GM18526 (cell line): ENCODE measurements around the gene PAK5.

Source experiments
- POLR2A ChIP-seq: IDR thresholded peaks from 3 replicates; pipeline ENCODE4 v1.6.1; 2011; ENCODE audit not compliant: insufficient read length; ENCODE audit errors: extremely low read depth

The PAK5 gene

DNA sequence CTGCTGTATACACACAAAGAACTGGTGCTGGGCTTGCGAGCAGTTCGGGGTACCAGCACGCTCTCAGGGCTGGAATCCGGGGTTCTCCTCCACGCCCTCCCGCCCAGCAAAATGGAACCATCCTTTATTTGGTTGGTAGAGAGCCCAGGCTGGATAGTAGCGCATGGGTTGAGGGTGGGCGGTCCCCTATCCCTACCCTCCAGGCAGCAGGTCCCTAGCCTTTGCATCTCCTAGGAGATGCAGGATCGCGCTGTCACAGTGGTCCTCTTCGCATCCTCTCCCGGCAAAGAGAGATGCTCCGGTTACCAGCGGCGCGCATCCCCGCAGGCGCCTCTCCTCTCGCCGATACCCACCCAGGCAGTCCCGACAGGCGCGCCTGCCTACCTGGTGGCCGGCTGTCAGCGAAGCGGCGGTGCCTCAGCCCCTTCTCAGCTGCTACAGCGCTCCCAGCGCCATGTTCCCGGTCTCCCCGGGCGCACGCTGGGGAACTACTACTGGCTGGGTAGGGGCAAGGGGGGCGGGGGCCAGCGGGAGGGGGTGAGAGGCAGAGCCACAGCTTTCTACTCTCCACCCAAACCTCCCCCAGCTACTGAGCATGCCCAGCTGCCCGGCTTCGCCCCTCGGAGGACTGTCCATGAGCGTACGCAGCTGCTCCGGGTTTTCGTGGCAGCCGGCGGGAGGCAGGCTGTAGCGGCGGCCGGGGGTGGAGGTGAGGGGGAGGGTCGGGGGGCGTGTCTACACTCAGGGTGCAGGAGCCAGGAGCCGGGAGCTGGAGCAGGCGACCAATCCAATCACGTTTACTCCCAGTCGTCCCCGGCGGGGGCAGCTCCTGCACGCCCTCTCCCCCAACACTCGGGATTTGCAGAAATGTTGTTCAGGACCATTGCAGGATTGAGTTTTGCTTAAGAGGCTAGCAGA lies at the start of gene PAK5:
PAK5 (minus strand) TSS at position 699 of the 918 bp plus-strand sequence. CDS start 194,748 bp downstream, outside the sequence.
- no peak for TF ChIP-seq POLR2A

DNA sequence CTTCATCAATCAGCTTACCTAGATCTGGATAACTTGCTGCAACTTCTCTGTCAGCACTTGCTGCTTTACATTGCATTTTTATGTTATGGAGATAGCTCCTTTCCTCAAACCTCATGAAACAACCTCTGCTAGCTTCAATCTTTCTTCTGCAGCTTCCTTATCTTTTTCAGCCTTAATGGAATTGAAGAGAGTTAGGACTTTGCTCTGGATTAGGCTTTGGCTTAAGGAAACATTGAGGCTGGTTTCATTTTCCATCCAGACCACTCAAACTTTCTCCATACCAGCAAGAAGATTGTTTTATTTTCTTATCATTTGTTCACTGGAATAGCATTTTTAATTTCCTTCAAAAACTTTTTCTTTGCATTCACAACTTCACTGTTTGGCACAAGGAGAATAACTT lies 48.8 kb upstream of the PAK5 start:
- TF ChIP-seq POLR2A, result no peak

DNA sequence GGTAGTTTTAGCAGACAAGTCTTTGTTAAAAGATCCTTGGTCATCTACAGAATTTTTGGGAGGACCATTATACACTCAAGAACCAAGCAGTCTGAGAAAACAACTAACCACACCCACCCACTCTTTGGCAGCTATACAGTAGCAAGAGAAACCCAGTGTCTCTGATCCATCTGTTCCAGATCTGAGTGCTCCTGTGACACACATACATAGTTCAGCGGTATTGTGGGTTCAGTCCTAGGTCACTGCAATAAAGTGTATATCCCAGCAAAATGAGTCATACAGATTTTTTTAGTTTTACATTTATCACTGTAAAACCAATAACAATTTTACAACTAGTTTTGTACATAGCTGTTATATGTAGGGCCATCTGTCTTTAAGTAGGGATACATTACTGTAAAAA lies 47.4 kb upstream of the PAK5 start:
- TF ChIP-seq POLR2A, result no peak

DNA sequence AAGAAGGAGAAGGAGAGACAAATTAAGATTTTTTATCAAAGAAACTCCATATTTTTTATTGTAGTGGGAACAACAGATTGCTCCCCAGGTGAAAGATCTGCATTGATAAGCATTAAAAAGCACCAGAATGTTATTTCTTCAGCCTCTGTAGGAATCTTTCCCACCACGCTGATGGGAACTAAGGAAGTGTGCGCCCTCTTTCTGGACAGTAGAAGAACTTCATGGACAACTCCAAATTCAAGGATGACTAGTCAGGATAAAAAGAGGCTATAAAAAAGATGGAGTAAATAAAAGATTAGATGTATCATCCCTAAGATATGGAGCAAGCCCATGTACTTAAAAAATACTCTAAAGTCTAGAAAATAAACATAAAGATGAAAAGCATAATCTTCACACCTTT lies 45.8 kb upstream of the PAK5 start:
- no peak for TF ChIP-seq POLR2A

DNA sequence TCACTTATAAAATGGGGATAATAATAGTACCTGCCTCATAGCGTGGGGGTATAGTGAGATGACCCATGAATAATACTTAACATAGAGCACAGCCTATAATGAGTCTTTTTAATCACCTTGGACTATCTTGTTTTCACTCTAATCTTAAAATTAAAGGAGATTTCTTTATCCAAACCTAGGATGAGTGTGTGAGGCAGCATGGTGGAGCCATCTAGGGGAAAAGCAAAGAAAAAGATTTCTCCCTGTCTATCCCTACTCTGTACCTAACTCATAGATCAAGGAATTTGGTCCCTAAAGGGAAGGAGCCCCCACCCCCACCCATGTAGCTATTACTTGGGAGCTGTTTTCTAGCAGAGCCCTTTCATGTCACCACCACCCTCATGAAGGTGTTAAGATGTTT lies 45.2 kb upstream of the PAK5 start:
- TF ChIP-seq POLR2A, result no peak

DNA sequence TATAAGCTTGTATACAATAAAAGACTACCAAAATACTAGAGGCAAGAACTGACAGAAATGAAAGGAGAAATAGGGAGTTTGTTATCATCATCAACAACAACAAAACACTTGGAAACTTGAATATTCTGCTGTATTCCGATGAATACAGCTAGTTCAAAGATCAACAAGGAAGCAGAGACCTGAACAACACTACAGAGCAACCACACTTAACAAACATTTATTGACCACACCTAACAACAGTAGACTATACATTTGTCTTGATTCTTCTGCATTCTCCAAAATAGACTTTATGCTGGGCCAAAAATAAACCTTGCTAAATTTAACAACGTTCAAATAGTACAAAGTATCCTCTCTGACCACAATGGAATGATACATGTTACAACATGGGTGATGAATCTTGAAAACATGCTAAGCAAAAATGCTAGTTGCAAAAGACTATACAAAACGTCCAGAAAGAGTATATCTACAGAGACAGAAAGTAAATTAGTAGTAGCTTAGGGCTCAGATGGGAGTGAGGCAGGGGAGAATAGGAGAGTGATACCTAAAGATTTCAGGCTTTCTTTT lies 39.1 kb upstream of the PAK5 start:
- TF ChIP-seq POLR2A, result no peak

DNA sequence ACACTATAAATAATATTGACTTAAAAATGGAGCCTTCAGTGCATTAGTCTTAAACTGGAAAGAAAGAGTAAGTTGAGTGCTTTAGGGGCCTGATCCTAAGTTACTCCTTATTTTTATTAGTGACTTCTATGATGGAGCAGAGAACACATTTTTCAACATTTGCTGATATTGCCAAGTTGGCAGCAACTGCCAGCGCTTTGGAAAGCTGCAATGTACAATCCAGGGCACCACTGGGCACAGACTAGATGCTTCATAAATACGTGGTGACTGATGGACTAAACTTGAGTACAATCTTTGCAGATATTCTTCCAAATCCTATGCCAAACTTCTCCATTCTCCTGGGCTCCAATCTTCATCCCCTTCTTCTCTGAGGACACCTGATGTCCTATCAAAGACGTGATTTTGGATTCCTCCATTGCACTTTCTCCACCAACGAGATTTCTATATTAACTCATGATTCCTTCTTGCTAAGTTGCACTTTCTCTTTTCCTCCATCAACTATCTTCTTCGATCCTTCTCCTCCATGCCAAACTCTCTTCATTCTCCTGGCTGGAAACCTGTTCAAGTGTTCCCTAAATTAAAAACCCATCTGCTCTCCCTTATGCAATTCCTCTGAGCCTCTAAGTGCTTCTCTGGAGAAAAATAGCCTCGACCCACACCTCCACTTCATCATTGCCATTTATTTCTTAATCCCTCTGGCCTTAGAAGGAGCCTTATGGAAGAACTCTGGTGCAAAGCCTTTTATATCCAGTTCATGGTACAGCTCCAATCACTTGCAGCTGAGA lies 28.5 kb upstream of the PAK5 start:
- TF ChIP-seq POLR2A, result no peak

DNA sequence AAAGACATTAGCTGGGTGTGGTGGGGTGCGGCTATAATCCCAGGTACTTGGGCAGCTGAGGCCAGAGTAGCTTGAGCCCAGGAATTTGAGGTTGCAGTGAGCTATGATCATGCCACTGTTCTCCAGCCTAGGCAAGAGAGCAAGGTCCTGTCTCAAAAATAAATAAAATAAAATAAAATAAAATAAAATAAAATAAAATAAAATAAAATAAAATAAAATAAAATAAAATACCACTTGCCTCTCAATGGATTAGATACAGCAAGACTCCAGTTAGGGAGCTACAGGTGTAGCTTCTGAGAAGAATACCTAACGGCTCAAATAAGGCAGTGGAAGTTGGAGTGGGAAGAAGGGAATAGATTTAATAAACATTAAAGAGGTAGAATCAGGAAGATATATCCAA lies 13.7 kb upstream of the PAK5 start:
- no peak for TF ChIP-seq POLR2A

DNA sequence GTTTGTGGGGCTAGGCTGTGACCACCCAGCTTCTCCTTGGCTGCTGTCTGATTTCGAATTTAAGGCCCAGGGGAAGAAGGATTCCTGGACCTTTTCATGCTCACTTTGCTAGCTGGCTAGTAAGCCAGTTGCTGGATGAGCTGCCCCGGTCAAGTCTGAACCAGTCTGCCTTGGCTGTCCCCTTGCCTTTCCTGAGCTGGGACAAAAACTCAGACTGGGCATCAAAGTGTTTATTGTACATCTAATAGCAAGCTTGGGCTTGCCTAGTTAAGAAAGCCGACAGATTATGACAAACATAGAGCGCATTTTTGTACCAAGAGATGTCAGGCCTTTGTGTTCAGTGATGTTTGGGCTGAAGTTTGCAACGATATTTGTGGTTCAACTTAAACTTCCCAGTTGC lies 750 bp upstream of the PAK5 start:
- no peak for TF ChIP-seq POLR2A

DNA sequence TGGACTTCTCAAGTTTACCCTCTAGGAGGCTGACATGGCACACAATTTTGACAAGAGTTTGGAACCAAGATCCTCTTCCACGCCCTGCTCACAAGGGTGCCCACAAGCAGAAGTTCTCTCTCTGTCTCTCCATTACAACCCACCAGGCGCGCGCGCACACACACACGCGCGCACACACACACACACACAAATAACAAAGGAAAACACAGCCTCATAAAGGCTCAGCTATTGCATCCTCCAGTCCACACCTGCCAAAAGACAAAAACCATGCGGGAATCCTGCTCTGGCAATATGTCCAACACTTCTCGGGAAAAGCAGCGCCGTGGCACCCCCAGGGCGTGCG lies 870 bp downstream of the PAK5 start:
- TF ChIP-seq POLR2A, result no peak

DNA sequence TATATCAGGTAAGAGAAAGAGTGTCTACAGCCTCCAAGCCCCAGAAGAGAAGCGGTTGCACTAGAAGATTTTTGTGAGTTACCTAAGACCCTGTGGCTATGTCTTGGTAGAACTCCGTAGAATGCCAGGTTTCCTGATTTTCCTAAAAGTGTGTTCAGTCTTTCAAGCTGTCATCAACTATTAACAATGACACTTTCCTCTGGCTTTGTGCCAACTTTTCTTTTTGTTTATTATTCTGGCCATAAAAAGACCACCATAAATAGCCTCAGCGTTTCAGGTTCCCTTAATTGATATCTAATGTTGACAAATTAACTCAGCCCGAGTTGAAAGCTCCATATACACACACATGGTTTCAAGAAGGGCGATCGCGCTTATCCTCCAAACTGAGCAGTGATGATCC lies 1.2 kb downstream of the PAK5 start:
- no peak for TF ChIP-seq POLR2A

DNA sequence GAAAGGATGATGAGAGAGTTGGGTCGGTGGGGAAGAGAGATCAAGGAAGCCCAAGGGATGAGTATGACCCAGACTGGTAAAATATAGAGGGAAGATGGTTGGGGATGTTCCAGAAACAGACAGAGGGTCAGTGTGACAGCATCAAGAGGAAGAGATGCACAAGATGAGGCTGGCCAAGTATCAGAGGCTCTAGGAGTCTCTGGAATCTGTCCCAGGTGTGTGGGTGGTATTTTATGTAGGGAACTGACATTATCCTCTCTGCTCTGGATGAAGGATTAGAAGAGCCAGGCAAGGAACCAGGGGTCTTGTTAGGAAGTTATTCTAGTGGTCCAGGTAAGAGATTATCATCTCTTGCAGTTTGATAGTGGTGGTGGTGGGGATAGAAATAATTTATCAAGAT lies 3.6 kb downstream of the PAK5 start:
- no peak for TF ChIP-seq POLR2A

DNA sequence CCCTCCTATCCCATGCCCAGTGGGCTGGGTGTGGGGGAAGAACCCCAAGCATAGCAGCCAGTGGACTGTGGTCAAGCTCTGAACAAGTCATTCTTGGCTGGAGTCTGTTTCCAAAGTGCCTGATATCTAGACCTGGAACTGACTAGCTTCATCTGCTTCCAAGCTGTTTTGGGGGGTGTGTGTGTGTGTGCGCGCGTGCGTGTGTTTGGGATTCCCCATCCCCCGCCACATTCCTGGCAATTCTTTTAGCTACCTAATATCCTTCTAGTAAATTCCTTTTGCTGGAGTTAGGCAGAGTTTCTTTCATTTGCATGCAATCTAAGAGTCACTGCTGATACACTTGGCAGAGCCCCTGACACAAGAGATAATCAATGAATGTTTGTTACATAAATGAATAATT lies 7.8 kb downstream of the PAK5 start:
- TF ChIP-seq POLR2A, result no peak

DNA sequence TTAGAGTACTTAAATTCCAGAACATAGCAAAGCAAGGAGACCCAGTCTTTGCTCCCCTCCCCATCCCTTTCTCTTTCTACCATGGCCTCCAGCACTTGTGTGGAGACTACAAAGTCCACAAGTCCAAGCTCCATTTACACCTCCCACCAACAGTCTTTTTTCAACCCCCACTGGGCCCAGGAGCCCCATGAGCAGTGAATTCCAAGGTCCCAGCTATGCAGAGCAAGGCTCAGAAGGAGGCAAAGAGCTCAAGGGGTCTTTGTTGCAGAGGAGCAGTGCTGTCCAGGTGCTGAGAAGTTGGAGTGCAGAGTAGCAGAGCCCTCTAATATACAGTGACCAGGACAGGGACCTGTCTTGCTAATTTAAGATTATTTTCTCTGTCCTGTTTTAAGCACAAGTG lies 9.0 kb downstream of the PAK5 start:
- no peak for TF ChIP-seq POLR2A

DNA sequence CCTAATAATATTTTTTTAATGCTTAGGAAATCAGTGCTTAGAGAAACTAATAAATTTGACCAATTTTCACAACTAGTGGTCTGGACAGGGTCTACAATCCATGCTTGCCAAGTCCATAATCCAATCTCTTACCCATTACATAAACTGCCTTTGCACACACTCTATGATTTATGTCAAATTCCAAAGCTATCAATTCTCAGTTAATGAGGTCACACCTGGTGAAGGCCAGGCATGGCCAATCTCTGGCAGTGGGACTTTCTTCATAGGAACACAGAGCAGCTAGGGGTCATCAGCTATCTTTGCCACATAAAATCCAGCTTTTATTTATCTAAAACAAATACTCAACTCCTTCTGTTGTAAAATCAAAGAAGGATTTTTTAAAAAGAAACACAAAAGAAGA lies 21.2 kb downstream of the PAK5 start:
- TF ChIP-seq POLR2A, result no peak

DNA sequence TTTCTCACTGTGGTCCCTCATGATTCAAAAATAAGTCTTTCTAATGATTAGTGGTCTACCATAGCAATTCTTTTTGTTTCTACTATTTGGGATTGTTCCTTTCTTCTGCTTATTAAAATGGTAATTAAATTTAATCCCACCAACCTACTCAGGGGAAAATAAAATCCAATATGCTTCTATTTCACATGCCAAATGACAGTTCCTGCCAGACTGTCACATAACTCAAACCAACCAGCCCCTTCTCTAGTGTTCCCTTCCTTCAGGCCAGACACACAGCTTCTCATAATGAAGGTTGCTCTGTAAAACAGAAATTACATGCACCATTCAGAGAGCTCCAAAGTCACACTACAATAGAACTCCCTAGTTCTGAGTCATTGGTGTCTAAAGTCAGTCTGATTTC lies 23.2 kb downstream of the PAK5 start:
- no peak for TF ChIP-seq POLR2A
